PFSK-1 (cell line): ENCODE results near the gene COL24A1.

ENCODE experiments used
- FOXP2 ChIP-seq: optimal IDR thresholded peaks from 2 replicates; pipeline ENCODE3; 2011; ENCODE audit warnings: borderline replicate concordance, control low read depth, inconsistent platforms; ENCODE audit not compliant: insufficient read depth; ENCODE audit errors: extremely low read length, extremely low read depth
- POLR2AphosphoS5 ChIP-seq: IDR thresholded peaks from 2 replicates; pipeline ENCODE4 v1.6.1; 2012; ENCODE audit warnings: low read depth, mild to moderate bottlenecking, control low read depth, low read length, moderate library complexity
- REST ChIP-seq, 2 experiments: IDR thresholded peaks; 2 replicates each; pipeline versions ENCODE4 v1.6.1 to v1.8.0; 2011 to 2012; ENCODE audit warnings: low read depth in 2 of 2, low read length in 2 of 2, control low read depth in 1 of 2, inconsistent platforms in 1 of 2, mild to moderate bottlenecking in 1 of 2, moderate library complexity in 1 of 2; ENCODE audit not compliant: insufficient read depth in 1 of 2

GRCh38 chr1:86183810-86184209 lies 27.2 kb upstream of the COL24A1 start:
- no peak for TF ChIP-seq POLR2AphosphoS5
- TF ChIP-seq REST (IDR thresholded peaks at IDR 0.05; ENCODE audit: insufficient read depth in 1 of 2, low read depth in 2 of 2, low read length in 2 of 2): no peak
- TF ChIP-seq FOXP2: no peak
